Measurements from ENCODE around the gene DCXR.

The DCXR gene

DNA sequence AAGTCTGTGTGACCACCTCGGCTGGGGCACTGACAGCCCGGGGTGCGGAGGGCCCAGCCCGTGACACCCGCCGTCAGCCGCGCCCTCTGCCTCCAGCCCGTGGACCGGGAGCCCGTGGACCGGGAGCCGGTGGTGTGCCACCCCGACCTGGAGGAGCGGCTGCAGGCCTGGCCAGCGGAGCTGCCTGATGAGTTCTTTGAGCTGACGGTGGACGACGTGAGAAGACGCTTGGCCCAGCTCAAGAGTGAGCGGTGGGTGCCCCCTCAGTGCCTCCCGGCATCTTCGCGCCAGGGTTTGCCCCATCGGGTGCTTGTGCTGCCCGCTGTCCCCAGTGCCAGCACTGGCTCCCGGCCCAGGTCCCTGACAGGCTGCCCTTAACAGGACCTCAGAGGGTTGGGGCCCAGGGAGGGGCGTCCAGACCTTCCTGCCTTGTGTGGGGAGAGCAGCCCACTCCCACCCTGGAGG lies 28.5 kb downstream of the DCXR start:
- no peak for DNase-seq

DNA sequence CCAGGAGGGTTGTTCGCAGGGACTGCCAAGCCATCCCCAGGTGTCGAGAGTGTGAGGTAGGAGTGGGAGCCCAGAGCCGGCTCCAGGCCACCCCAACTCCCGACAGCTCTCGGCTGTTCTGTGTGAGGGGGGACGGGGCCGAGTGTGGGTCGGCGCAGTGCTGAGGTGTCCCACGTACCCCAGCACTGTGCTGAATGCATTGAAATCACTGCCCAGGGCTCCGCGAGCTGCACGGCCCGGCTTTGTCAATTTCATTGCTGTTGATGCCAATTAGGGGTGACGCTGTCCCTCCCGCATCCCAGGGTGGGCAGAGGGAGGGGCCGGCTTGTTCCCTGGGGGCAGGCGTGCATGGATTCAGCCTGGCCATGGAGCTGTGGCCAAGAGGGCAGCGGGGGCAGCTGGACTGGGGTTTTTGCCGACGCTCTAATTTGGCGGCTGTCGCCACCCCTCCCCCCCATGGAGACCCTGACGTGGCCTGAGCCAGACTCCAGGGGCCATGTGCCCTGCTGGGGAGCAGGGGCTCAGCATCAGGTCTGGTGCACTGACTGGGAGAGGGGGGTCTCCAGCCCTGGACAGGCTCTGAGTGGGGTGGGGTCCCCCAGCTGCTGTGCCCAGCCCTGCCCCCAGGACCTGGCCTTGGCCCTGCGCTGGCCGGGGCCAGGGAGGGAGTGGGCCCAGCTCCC lies 29.1 kb downstream of the DCXR start:
- no peak for DNase-seq

DNA sequence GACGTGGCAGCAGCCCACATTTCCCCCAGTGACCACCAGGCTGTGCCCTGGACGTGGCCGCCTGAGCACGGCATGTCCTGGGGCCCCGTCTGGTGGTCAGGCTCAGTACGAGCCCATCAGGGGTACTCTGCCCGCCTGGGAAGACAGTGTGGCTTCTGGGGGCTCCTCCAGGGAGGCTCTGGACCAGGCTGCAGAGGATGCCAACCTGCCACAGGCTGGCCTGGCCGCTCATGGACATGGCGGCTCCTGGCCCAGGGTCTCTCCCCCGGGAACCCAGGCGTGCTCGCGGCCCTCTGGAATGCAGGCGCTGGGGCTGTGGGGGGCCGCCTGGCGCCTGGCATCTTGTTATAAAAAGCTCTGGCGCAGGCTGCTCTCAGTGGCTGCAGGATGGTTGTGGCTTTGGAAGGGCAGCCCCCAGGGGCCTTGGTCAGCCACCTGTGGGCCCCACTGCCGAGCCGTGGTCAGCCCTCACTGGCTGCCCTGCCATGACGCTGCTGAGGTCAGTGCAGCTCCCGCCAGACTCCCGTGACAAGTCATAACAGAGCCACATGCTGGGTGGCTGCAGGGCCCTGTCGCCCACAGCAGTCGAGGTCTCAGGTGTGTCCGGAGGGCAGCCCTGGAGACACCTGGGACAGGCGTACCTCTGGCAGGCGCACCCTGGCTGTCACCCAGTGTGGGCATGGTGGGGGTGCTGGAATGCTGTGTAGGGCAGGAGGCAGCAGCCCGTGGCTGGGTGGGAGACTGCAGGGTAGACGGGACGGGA lies 29.8 kb downstream of the DCXR start:
- DNase-seq: no peak

DNA sequence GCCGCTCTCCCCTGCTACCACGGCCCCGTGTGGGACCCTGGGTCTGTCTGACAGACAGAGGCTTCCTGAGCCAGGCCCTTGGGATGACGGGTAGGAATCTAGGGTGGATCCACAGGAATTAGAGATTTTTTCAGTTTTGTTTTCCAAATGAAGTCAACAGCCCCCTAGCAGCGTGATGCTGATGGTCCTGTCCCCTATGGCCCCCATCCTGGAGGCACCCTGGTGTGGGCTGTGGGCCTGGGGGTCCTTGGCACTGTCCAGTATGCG lies 30.3 kb downstream of the DCXR start:
- DNase-seq: no peak

DNA sequence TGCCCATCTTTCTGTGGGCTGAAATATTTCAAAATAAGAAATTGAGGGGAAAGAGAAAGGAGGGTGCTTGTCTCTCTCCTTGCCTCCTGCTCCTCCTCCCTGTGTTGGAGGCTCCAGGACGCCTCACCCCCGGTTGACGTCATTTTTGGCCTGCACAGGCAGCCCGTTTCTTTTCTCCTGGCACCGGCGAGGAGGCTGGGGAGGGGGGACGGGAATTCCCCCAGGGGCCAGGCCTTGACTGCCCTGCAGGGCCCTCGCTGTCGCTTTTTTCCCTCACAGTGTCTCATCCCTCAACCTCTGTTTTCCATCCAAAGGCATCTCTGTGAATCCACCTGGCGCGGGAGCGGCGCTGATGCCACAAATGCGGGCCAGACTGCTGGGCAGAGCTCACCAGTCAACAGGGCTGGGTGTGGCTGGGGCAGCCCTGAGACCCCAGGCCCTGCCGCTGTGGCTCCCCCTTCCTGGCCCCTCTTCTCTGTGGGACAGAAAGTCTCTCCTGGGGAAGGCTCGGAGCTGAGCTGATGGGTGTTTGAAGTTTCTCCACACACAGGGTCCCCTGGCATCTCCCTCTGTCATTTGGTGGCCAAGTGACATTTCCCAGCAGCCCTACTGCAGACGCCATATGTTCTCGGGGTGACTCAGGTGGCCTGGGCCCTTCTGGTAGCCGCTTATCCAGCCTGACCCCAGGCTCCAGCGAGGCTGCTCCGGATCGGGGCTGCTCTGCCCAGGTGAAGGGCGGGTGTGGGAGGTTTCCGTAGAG lies 30.8 kb downstream of the DCXR start:
- DNase-seq: no peak

DNA sequence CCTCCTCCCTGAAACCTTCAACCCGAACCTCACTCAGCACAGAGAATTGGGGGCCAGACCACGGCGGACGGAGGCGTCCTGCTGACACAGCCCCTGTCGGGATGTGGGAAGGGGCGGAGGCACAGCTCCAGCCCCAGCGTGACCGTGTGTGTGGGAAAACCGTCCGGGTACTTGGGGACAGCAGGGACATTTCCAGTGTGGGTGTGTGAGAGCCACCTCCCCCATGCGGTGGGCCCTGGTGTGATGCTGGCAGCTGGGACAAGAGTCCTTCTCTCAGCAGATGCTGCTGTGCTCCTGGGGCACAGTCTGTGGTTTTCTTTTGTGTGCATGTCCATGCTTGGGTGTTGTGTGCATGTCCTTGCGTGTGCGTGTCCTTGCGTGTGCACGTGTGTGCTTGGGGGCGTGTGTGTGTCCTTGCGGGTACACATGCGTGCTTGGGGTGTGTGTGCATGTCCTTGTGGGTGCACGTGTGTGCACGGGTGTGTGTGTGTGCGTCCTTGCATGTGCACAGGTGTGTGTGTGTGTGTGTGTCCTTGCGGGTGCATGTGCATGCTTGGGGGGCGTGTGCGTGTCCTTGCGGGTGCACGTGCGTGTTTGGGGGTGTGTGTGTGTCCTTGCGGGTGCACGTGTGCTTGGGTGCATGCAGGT lies 31.7 kb downstream of the DCXR start:
- DNase-seq: no peak

DNA sequence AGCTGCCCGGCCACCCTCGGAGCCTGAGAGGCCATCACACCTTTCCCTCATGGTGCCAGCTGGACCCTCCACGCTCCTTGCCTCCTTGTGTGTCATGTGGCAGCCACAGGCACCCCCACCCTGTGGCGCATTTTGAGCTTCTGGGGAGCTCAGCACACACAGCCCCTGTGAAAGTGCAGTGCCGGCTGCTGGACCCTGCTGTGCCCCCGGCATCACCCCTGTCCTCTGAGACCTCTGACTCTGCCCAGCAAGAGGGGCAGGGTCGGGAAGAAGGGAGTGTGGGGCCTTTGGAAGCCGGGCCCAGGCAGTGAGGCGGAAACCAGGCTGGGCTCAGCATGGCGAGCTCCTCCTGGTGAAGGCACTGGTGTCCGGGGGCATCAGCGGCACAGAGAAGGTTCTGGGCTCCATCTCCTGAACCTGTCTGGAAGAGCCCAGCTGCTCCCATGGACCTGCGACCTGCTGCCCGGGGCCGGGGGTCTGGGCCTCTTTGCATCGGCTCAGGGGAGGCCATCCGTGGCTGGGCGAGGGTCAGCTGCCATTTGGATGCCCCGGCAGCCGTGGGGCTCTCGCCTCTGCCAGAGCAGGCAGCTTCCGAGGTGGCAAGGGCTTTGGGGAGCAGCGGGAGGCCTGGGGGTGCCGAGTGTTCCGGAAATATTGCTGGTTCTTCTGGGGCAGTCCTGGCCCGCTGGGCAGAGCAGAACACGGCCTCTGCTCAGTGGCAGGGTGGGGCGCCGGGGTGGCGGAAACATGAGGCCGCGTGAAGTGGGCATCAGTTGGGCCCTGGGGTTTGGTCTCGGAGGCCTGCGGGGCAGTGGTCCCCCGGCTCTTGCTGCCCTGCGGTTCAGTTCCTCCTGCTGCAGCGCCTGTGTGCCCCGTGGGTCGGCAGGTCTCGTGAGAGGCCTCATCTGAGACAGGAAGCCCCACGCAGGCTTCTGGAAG lies 32.7 kb downstream of the DCXR start:
- DNase-seq: no peak

DNA sequence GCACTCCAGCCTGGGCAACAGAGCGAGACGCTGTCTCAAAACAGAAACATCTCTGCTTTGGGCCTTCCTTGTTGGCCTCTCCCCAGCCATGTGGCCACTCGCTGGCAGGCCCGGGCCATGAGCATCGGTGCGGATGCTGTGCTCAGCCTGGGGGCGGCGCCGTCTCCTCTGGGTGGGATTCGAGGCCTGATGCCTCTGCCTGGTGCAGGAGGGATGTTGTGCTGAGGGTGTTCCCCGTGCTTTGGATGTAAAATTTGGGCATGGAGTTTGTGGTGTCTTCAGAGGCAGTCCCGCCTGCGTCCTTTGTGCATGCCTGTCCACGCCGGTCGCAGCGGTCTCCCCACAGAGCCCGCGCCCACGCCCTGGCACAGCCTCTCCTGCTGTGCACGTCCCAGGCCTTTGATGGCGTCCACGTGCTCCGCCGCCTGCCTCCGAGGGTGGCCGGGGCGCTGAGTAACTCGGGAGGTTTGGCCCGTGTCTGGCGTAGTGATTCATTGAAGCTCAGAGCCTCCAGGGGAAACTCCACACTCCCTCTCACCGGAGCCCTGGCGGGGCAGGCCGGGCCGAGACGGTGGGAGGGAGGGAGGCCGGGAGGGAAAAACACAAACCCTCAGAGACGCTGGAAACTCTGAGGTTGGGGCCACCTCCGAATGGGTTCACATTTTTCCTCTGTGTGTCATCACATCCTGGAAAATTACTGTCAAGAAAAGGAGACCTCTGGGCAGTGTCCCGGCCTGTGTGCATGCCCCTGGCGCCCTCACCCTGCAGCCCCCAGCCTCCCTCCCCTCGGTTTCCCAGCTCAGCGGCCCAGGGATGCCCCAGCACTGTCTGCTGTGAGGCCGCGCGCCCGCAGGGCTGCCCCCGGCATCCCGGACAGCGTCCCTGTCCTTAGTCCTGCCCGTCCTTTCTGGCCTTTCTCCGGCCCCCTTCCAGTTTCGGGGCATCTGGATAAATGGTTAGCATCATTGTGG lies 33.8 kb downstream of the DCXR start:
- DNase-seq: no peak

DNA sequence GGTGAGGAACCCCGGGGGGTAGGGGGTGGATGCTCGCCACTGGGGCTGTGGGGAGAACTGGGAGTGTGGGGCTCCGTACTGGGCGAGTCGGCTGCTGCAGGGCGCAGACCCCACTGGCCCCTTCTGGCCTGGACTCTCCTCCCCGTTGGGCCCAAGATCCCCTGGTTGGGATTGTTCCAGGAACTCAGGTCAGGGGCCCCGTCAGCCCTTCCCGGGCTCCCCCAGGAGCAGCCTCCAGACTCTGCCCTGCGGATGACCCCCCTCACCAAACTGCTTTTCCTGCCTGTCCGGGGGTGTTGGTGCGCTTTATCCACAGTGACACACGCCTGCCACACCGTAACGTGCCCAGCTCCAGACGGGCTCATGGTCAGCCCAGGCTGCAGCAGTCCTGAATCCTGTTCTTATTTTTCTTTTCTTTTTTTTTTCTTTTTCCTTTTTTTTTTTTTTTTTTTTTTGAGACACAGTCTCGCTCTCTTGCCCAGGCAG lies 35.9 kb downstream of the DCXR start:
- no peak for DNase-seq

DNA sequence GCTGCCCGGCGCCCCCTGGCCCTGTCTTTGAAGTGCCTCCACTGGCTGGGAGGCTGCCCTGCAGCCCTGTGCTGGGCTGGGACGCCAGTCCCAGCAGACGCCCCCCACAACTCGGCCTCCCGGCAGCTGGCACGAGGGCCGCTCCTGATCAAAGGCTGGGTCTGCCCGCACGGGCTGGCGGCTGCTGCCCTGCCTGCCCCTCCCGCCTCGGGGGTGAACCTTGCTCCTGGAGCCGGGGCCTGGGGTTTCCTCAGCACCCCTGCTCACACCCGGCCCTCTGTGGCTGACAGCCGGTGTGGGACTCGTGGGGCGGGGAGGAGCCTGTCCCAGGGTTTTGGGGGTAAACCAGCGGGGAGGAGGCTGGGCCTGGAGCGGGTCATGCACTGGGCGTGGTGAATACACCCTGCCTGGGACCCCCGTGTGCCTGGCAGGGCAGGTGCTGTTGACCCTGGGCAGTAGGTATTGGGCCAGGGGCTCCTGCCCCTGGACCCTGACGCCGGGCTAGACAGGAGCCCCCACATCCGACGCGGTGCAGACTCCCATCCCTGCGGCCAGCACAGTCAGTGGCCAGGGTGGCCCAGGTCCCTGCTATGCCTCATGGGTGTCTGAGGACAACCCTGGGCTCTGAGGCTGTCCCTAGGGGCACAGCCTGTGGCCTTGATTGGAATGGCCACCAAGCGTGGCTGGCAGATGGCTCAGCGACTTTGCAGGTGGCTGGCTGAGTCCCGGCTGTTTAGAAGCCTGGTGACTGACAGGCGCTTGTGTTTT lies 36.5 kb downstream of the DCXR start:
- DNase-seq: no peak

DNA sequence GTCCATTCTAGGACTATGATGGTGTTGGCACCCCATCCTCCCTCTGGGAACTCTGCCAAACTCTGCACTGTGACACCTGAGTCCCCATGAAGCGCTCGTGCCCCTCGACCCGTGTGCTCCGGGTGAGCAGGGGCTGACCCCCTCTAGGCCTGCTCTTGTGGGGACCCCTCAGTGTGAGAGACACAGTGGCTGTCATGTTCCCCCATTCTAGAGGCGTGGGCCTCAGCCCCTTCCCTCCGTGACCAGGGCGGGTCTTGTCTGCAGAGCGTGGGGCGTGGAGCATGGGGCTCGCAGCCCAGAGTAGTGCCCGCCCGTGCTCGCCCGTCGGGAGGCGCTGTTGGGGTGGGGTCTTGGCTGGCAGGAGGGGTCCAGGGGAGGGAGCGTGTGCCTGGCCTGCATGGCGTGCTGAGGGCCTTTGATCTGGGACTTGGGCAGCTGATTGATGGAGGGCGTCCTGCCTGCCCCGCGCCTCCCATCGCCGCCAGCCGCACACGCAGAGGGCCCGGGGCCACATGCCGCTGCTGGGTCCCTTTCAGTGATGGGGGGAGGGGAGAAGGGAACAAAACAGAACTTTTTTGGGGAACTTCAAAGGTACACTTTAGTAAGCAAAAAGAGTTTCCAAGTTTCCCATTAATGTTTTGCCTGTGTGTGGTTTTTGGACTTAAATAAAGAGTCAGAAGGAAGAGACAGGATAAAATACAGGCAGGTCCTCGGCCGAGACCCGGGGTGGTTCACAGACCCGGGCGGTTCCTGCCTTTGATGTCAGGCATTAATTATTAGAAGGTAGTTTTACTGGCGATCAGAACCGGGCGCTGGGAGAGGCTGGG lies 37.3 kb downstream of the DCXR start:
- no peak for DNase-seq

DNA sequence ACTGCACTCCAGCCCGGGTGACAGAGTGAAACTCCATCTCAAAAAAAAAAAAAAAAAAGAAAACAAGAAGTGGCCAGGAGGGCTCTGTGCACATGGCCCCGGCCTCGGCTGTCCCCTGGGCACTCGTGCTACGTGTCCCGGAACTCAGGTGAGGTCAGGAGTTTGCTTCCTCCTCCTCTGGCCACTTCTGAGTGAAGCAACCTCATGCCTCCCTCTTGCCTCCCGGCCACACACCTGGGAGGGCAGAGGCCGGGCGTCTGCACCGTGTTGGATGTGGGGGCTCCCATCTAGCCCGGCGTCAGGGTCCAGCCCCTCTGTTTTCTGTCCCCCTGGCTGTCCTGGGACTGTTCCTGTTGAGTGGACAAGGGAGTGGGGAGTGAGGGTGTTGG lies 37.9 kb downstream of the DCXR start:
- no peak for DNase-seq

DNA sequence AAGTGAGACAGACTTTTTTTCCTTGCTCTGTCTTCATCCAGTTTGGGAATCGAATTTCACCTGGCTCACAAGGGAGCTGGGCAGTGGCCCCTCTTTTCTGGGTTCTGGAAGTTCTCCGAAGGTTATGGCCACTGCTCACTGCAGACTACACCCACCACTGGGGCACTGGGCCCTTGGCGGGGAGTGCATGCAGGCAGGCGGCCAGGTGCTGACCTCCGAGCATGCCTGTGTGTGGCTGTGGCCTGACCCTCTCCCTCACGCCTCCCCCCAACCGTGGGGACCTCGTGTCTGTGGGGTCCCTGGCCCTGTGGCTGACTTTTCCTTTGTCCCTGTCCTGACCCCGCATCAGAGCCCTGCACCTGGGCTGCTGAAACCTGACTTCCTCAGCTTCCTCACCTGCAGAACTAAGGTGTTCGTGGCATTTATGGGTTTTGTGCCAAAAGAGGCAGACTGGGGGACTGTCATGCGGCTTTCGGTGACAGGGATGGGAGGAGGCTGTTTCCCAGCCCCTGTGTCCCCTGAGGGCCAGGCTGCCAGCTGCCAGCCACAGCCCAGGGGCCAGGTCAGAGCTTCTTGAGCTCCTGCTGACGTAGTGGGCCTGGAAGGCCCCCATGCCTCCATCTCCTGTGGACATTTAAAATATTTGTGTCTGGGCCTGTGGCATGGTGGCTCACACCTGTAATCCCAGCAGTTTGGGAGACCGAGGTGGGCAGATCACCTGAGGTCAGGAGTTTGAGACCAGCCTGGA lies 38.6 kb downstream of the DCXR start:
- DNase-seq: no peak

DNA sequence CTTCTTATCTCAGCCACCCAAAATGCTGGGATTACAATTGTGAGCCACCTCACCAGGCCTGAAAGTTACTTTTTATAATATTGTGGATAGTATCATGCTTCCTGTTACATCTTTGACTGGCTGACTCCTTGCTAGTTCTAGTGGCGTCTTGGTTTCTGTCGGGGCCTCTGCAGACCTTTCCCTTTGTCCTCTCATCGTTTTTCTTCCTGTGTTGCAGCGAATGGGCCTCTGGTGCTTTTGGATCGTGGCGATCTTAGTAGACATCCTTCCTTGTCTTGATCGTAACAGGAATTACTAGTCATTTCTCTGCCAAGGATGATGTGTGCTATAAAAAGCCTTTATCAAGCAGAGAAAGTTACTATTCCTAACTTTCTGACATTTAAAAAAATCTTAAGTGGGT lies 39.3 kb downstream of the DCXR start:
- DNase-seq: no peak

DNA sequence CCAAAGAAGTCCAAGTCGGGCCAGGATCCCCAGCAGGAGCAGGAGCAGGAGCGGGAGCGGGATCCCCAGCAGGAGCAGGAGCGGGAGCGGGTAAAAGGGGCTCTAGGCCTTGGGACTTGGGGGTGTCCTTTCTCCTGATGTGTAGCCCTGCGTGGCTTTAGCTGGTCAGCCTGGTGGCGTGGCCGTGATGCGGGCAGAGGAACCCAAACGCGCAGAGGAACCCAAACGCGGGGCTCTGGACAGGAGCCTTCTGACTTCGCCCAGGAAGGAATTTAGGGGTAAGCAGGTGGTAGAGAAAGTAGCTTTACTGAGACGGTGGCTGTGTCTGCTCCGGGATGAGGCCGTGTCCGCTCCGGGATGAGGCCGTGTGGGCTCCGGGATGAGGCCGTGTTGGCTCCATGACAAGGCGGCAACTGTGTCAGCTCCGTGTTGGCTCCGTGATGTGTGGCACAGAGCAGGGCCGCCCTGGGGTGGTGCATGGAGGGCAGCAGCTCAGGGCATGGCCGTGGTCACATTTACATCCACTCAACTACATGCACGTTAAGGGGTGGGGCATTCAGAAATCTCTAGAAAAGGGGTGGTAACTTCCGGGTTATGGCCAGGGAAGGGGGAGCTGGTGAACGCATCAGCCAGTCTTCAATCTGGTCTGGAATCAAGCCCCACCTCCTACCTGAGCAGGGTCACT lies 40.6 kb downstream of the DCXR start:
- no peak for DNase-seq

DNA sequence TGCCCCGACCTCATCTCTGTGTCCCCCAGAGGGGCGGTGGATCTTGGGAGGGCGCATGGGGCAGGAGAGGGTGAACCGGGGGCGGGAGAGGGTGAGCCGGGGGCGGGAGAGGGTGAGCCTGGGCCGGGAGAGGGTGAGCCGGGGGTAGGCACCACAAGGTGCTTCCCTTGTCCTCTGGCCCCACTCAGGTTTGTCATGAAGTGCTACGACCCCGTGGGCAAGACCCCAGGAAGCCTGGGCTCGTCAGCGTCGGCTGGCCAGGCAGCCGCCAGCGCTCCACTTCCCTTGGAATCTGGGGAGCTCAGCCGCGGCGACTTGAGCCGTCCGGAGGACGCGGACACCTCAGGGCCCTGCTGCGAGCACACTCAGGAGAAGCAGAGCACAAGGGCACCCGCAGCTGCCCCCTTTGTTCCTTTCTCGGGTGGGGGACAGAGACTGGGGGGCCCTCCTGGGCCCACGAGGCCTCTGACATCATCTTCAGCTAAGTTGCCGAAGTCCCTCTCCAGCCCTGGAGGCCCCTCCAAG lies 41.2 kb downstream of the DCXR start:
- no peak for DNase-seq

DNA sequence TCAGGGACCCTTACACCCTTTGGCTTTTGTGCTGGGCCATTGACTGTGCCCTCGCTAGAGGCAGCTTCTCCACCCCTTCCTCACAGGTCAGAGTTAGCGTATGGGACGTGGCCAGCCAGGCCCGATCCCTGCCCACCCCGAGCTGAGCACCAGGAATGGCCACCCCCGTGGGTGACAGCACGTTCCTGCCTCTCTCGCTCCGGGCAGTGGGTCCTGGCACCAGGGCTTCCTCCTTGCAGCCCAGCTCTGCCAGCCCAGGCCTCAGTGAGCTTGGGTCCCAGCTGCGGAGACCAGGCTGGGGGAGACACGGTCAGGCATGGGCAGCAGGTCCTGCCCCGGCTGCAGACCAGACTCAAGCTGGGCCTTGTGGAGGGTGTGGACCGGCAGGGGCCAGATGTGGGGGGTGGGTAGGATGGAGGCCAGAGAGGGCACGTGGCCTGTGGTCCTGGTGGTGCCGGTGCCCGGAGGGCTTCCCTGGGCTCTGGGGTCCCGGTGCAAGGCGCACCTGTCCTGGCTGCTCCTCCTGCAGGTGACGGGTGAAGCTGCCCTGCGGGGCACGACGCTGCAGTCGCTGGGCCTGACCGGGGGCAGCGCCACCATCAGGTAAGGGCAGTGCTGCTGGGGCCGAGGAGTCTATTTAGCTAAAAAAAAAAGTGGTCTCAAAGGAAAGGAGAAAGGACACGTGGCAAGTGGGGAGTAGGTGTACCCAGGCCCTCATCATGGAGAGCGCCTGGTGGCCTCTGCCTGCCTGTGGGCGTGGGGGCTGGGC lies 41.9 kb downstream of the DCXR start:
- DNase-seq: no peak

All from CD4-positive, alpha-beta T cell treated with Interleukin-4 for 4 hours (primary cell).